Fibroblast of pulmonary artery (primary cell): ENCODE data around the gene WSB2.
"Not testable (repeated sequence)": the region's sequence is repeated elsewhere in the genome, so short reads cannot be mapped to it uniquely, and the experiment has no call there.

Experiments
- DNase-seq: peaks from one replicate; pipeline ENCODE4 v3.0.0-alpha.2; 2010; ENCODE audit warnings: low read depth
- H3K4me3 ChIP-seq: replicated peaks from 2 replicates; pipeline ENCODE4 v1.5.1; 2011; ENCODE audit warnings: low read depth, mild to moderate bottlenecking, control low read depth, low read length, moderate library complexity
- CTCF ChIP-seq: IDR thresholded peaks from 2 replicates; pipeline ENCODE4 v1.5.1; 2011; ENCODE audit warnings: mild to moderate bottlenecking, control low read depth, low read length, inconsistent platforms; ENCODE audit errors: missing control alignments

WSB2 gene

GRCh38 chr12:118082161-118082560 lies 21.2 kb upstream of the WSB2 start:
- DNase-seq: no peak
- TF ChIP-seq CTCF: no peak
- no peak overlapping the region for H3K4me3 ChIP-seq

GRCh38 chr12:118081521-118081920 lies 20.5 kb upstream of the WSB2 start:
- DNase-seq, H3K4me3 ChIP-seq: not testable (repeated sequence)

GRCh38 chr12:118073768-118074167 lies 12.8 kb upstream of the WSB2 start:
- no peak overlapping the region for H3K4me3 ChIP-seq
- DNase-seq: no peak
- no peak for TF ChIP-seq CTCF

- no peak for DNase-seq
- H3K4me3 ChIP-seq: no peak overlapping the region
- no peak for TF ChIP-seq CTCF
Measured at GRCh38 chr12:118070650-118071049, 9.7 kb upstream of the WSB2 start.

GRCh38 chr12:118068445-118068844 lies 7.5 kb upstream of the WSB2 start:
- H3K4me3 ChIP-seq: no peak overlapping the region
- TF ChIP-seq CTCF: no peak
- DNase-seq: no peak

GRCh38 chr12:118065380-118065779 lies 4.4 kb upstream of the WSB2 start:
- H3K4me3 ChIP-seq: no peak overlapping the region
- DNase-seq: no peak
- TF ChIP-seq CTCF: no peak

GRCh38 chr12:118064608-118065007 lies 3.6 kb upstream of the WSB2 start:
- DNase-seq: no peak
- TF ChIP-seq CTCF: peak; percentile 22
- no peak overlapping the region for H3K4me3 ChIP-seq
